IPS-15b (cell line): Measurements from ENCODE around the gene NYAP1.
"Not testable (repeated sequence)": the region's sequence is repeated elsewhere in the genome, so short reads cannot be mapped to it uniquely, and the experiment has no call there.

ENCODE experiments used
- H3K27me3 ChIP-seq: one replicate; pipeline ENCODE4 v1.6.1; 2013; ENCODE audit warnings: low read length; ENCODE audit not compliant: control insufficient read depth, insufficient read depth
- H3K36me3 ChIP-seq: one replicate; pipeline ENCODE4 v1.6.1; 2013; ENCODE audit warnings: low read length; ENCODE audit not compliant: control insufficient read depth, insufficient read depth
- H3K4me1 ChIP-seq: one replicate; pipeline ENCODE4 v1.6.1; 2013; ENCODE audit warnings: mild to moderate bottlenecking, low read length; ENCODE audit not compliant: control insufficient read depth, insufficient read depth
- H3K4me3 ChIP-seq: one replicate; pipeline ENCODE4 v1.5.1; 2013; ENCODE audit warnings: low read depth, low read length
- H3K9ac ChIP-seq: one replicate; pipeline ENCODE4 v1.6.1; 2013; ENCODE audit warnings: low read depth, mild to moderate bottlenecking, low read length
- H3K9me3 ChIP-seq: one replicate; pipeline ENCODE4 v1.6.1; 2013; ENCODE audit warnings: mild to moderate bottlenecking, low read length; ENCODE audit not compliant: control insufficient read depth, insufficient read depth

Gene NYAP1

DNA sequence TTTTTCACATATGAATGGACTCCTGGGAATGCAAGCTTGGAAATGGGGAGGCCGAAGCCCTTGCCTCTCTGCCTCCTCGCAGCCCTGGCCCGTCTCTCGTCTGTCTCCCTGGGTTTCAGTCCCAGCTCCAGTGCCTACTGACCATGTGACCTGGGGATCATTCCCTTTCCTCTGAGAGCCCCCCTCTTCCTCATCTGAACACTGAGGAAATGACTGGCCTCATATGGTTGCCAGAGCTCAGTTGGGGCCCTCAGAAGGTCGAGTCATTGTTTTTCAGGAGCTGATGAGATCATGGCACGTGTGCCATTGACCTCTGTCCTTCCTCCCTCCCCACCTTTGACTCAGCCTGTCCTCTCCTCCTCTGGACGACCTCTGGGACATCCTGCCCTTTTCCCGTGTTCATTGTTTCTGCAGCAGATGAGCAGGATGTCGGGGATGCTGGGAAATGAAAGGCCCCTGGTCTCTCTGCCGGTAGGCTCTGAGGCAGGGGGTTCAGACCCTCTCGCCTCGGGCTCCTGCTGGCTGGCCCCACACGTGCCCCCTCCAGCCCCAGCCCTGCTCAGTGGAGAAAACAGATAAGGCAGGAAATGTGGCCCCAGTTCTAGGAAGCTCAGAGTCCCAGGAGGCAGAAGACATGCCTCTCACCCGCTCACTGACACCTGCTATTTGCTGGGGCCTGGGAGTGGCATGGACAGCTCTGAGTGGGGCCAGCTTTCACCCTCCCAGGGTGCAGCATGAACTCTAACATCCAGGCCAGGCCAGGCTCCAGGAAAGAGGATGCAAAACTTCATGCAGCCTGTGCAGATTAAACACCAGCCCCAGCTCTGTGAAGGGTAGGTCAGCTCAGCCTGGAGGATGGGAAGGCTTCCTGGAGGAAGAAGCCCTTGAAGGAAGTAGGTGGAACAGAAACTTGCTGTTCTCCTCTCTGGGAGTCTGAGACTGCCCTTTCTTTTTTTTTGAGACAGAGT, 39.1 kb upstream of the NYAP1 start:
- H3K4me1 ChIP-seq: no peaks in the 10 kb centered on the region
- no peaks in the 10 kb centered on the region for H3K9me3 ChIP-seq
- H3K4me3 ChIP-seq: no peak overlapping the region
- no peaks in the 10 kb centered on the region for H3K36me3 ChIP-seq
- H3K27me3 ChIP-seq: no peaks in the 10 kb centered on the region
- no peak overlapping the region for H3K9ac ChIP-seq

DNA sequence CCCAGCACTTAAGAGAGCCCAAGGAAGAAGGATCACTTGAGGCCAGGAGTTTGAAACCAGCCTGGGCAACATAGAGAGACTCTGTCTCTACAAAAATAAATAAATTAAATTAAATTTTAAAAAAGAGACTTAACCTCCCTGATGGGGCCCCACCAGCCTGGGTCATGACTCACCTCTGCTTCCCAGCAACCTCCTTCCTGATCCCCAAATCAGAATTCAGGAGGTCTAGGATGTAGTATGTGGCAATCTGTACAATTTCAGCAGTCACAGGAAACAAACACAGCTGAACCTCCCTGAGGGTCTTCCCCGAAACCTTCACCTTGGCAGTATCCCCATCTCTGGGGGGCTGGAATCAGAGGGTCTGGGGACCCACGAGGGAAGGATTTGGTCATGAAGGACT, 37.7 kb upstream of the NYAP1 start:
- no peaks in the 10 kb centered on the region for H3K4me1 ChIP-seq
- H3K36me3 ChIP-seq: no peaks in the 10 kb centered on the region
- H3K9me3 ChIP-seq: no peaks in the 10 kb centered on the region
- no peak overlapping the region for H3K4me3 ChIP-seq
- no peak overlapping the region for H3K9ac ChIP-seq
- H3K27me3 ChIP-seq: no peaks in the 10 kb centered on the region

DNA sequence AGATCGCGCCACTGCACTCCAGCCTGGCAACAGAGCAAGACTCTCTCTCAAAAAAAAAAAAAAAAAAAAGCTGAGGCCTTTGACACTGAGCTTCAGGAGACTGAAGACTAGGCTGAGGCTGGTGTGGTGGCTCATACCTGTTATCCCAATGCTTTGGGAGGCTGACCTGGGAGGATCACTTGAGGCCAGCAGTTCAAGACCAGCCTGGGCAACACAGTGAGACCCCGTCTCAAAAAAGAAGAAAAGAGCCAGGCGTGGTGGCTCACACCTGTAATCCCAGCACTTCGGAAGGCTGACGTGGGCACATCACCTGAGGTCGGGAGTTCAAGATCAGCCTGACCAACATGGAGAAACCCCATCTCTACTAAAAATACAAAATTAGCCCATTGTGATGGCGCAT, 36.4 kb upstream of the NYAP1 start:
- not testable (repeated sequence) for H3K9me3 ChIP-seq, H3K27me3 ChIP-seq, H3K4me3 ChIP-seq, H3K4me1 ChIP-seq, H3K9ac ChIP-seq, H3K36me3 ChIP-seq

DNA sequence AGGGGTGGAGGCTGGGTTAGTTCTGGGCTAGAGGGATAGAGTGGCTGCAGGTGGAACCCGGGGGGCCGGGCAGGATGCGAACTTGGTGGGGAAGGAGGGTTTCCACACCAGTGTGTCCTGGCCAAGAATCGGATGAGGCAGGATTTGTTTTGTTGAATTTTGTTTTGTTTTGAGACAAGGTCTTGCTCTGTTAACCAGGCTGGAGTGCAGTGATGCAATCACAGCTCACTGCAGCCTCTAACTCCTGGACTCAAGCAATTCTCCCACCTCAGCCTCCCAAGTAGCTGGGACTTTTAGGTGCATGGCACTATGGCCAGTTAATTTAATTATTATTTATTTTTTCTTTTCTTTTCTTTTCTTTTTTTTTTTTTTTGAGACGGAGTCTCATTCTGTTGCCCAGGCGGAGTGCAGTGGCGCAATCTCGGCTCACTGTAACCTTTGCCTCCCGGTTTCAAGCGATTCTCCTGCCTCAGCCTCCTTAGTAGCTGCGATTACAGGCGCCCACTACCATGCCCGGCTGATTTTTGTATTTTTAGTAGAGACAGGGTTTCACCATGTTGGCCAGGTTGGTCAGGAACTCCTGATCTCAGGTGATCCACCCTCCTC, 34.4 kb upstream of the NYAP1 start:
- Histone ChIP-seq H3K4me1 (no peaks in the 10 kb centered on the region), H3K27me3 (no peaks in the 10 kb centered on the region), H3K4me3 (no peak overlapping the region), H3K9ac (no peak overlapping the region), H3K9me3 (no peaks in the 10 kb centered on the region), H3K36me3 (no peaks in the 10 kb centered on the region)

- H3K27me3 ChIP-seq: no peaks in the 10 kb centered on the region
- no peak overlapping the region for H3K9ac ChIP-seq
- peaks cover 5% of the 10 kb centered on the region for H3K4me1 ChIP-seq
- no peaks in the 10 kb centered on the region for H3K36me3 ChIP-seq
- H3K9me3 ChIP-seq: no peaks in the 10 kb centered on the region
- H3K4me3 ChIP-seq: no peak overlapping the region
These were observed 31.2 kb upstream of the NYAP1 start for GRCh38 chr7:100452513-100452912.

DNA sequence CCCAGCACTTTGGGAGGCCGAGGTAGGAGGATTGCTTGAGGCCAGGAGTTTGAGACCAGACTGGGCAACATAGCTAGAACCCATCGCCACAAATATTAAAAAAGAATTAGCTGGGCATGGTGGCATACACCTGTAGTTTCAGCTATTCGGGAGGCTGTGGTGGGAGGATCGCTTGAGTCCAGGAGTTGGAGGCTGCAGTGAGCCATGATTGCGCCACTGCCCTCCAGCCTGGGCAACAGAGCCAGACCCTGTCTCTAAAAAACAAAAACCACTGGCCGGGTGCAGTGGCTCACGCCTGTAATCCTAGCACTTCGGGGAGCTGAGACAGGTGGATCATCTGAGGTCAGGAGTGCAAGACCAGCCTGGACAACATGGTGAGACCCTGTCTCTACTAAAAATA, 29.9 kb upstream of the NYAP1 start:
- H3K4me3 ChIP-seq, H3K9ac ChIP-seq, H3K36me3 ChIP-seq, H3K27me3 ChIP-seq, H3K4me1 ChIP-seq, H3K9me3 ChIP-seq: not testable (repeated sequence)

DNA sequence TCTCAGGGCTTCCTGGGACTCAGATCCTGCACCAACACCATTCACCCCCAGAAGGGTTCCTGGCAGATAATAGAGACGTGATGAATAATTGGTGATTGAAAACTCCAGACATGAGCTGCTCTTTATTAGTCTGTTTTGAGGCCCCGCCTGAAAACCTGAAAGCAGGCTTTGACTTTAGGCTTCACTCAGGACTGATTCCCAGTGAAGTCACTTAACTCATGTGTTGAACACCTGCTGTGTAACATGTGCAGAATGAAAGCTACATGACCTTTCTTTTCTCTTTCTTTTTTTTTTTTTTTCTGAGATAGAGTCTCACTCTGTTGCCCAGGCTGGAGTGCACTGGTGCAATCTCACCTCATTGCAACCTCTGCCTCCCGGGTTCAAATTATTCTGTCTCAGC, 28.5 kb upstream of the NYAP1 start:
- H3K36me3 ChIP-seq: no peaks in the 10 kb centered on the region
- no peaks in the 10 kb centered on the region for H3K27me3 ChIP-seq
- no peak overlapping the region for H3K9ac ChIP-seq
- peaks cover 5% of the 10 kb centered on the region for H3K4me1 ChIP-seq
- no peaks in the 10 kb centered on the region for H3K9me3 ChIP-seq
- H3K4me3 ChIP-seq: no peak overlapping the region

- Histone ChIP-seq H3K4me3 (no peak overlapping the region), H3K27me3 (no peaks in the 10 kb centered on the region), H3K4me1 (peaks cover 5% of the 10 kb centered on the region), H3K9ac (no peak overlapping the region), H3K36me3 (no peaks in the 10 kb centered on the region), H3K9me3 (no peaks in the 10 kb centered on the region)
These were observed 27.2 kb upstream of the NYAP1 start for GRCh38 chr7:100456562-100456961.

- Histone ChIP-seq H3K4me3 (no peak overlapping the region), H3K9ac (no peak overlapping the region), H3K4me1 (peaks cover 5% of the 10 kb centered on the region), H3K36me3 (no peaks in the 10 kb centered on the region), H3K27me3 (no peaks in the 10 kb centered on the region), H3K9me3 (no peaks in the 10 kb centered on the region)
These were observed 26.7 kb upstream of the NYAP1 start for GRCh38 chr7:100457033-100457432.

DNA sequence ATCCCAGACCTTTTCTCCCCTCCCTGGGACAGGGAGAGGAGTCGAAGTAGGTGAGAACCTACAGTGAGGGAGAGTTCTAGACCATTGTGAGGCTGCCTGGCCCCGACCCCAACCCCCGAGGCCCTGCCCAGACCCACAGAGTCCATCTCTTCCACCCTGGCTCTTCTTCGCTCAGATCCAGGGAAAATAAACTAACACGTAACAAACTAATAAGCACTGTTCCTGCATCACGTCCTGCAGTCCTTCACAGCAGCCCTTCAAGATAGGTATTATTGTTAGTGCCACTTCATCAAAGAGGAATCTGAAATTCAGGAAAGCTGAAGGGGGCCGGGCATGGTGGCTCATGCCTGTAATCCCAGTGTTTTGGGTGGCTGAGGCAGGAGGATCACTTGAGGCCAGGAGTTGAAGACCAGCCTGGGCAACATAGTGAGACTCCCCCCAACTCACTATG, 19.5 kb upstream of the NYAP1 start, which contains the start of gene SPACDR:
SPACDR (minus strand) TSS at position 51 of the 451 bp plus-strand sequence. CDS start 235 bp downstream, outside the sequence.
- H3K4me3 ChIP-seq: no peak within 1 kb of the TSS
- no peak within 1 kb of the TSS for H3K9ac ChIP-seq
- no peaks in the 10 kb centered on the region for H3K36me3 ChIP-seq
- no peaks in the 10 kb centered on the region for H3K4me1 ChIP-seq
- no peaks in the 10 kb centered on the region for H3K9me3 ChIP-seq
- no peaks in the 10 kb centered on the region for H3K27me3 ChIP-seq

- no peak overlapping the region for H3K4me3 ChIP-seq
- no peak overlapping the region for H3K9ac ChIP-seq
- H3K36me3 ChIP-seq: no peaks in the 10 kb centered on the region
- H3K9me3 ChIP-seq: no peaks in the 10 kb centered on the region
- H3K4me1 ChIP-seq: no peaks in the 10 kb centered on the region
- no peaks in the 10 kb centered on the region for H3K27me3 ChIP-seq
These were observed 18.9 kb upstream of the NYAP1 start for GRCh38 chr7:100464791-100465190.

DNA sequence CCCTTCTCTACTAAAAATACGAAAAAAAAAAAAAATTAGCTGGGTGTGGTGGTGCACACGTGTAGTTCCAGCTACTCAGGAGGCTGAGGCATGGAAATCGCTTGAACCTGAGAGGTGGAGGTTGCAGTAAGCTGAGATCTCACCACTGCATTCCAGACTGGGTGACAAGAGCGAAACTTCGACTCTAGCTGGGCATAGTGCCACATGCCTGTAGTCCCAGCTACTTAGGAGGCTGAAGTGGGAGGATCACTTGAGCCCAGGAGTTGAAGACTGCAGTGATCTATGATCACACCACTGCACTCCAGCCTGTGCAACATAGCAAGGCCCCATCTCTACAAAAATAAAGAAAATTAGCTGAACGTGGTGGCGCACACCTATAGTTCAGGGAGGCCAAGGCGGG, 18.4 kb upstream of the NYAP1 start:
- Histone ChIP-seq H3K9ac (no peak overlapping the region), H3K27me3 (no peaks in the 10 kb centered on the region), H3K36me3 (no peaks in the 10 kb centered on the region), H3K4me1 (no peaks in the 10 kb centered on the region), H3K9me3 (no peaks in the 10 kb centered on the region), H3K4me3 (no peak overlapping the region)
